HFFc6 (cell line): Measurements from ENCODE around the gene MCM5. TPM values are rescaled to one million over a fixed set of nuclear protein-coding genes. Genes with fewer than 3 reads are reported as not detected.

Experiments
- DNase-seq: peaks from one replicate; pipeline ENCODE4 v3.0.0-alpha.2; 2018
- H3K27ac Mint-ChIP-seq: 2 replicates; pipeline ENCODE4 v1.8.0; 2020; ENCODE audit warnings: mild to moderate bottlenecking, mixed read lengths
- H3K27me3 Mint-ChIP-seq: 2 replicates; pipeline ENCODE4 v1.8.0; 2021; ENCODE audit warnings: mild to moderate bottlenecking, moderate library complexity, mixed read lengths; ENCODE audit not compliant: insufficient read depth
- H3K36me3 Mint-ChIP-seq: 2 replicates; pipeline ENCODE4 v1.8.0; 2021; ENCODE audit warnings: low read depth, mixed read lengths
- H3K4me1 Mint-ChIP-seq: 2 replicates; pipeline ENCODE4 v1.8.0; 2020; ENCODE audit warnings: low read depth, mixed read lengths
- H3K4me3 Mint-ChIP-seq: 2 replicates; pipeline ENCODE4 v1.8.0; 2020; ENCODE audit warnings: mild to moderate bottlenecking, moderate library complexity, mixed read lengths
- H3K9me3 Mint-ChIP-seq: 2 replicates; pipeline ENCODE4 v1.8.0; 2020; ENCODE audit warnings: mild to moderate bottlenecking, mixed read lengths
- CTCF ChIP-seq: fragments of 200-600 bp; sonication (generic); IDR thresholded peaks from 2 replicates; pipeline ENCODE4 v1.5.0; 2021; ENCODE audit warnings: antibody characterized with exemption, mild to moderate bottlenecking
- total RNA-seq, 6 experiments: library from RNA; stranded (reverse); fragmentation: NEBNext Ultra II Directional; extraction: Animal tissue kit (Norgen Biotek cat#: 25700); gene quantifications; 2 replicates in 1 of 6; 3 replicates in 5 of 6; pipeline ENCODE4 v1.2.3, GENCODE V29; 2021

MCM5 gene
- total RNA-seq, 6 experiments from 2014 or later, result 41.1 to 96.3 (median 79.9) TPM

DNA sequence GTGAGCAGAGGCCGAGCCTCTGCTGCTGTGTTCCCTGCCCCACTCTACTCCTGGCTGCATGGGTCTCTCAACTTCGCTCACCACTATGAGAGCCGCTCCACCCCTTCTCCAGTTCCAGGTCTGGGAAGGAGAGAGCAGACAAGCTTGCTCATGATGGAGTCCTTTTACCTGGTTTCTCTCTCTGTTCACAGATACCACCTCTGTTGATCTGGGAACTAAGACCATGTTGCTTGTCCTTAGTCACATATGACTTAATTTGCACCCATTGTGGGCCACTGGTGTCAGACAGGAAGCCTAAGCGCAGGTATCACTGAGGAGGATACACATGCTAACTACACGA lies 26.8 kb downstream of the MCM5 start:
- Mint-ChIP-seq H3K27ac (peak overlapping the region; percentile 56; the same call in 1 of the 2 replicates), H3K9me3 (no peaks in the 10 kb centered on the region), H3K4me3 (no peak overlapping the region)

GRCh38 chr22:35430897-35431322 lies 31.0 kb downstream of the MCM5 start:
- Mint-ChIP-seq H3K27me3 (peaks cover 2% of the 10 kb centered on the region; the same call in 1 of the 2 replicates), H3K4me1 (peaks cover 18% of the 10 kb centered on the region), H3K27ac (peak overlapping the region; percentile 55), H3K36me3 (peaks cover 28% of the 10 kb centered on the region), H3K9me3 (0 out of 2 replicates have a peak, but pooled peaks cover 8% of the 10 kb centered on the region), H3K4me3 (no peak overlapping the region)
- DNase-seq, result peak; percentile 86
- peak; percentile 99 for TF ChIP-seq CTCF

More for the DNA sequence above, 26.8 kb downstream of the MCM5 start:
- no peak for TF ChIP-seq CTCF
- H3K36me3 Mint-ChIP-seq, result peaks cover 6% of the 10 kb centered on the region; the same call in 1 of the 2 replicates
- H3K27me3 Mint-ChIP-seq, result peaks cover 2% of the 10 kb centered on the region
- H3K4me1 Mint-ChIP-seq, result peaks cover 25% of the 10 kb centered on the region
- no peak for DNase-seq

GRCh38 chr22:35431483-35432227 lies 31.7 kb downstream of the MCM5 start:
- H3K9me3 Mint-ChIP-seq, result 0 out of 2 replicates have a peak, but pooled peaks cover 8% of the 10 kb centered on the region
- DNase-seq, result no peak
- peaks cover 28% of the 10 kb centered on the region for H3K36me3 Mint-ChIP-seq
- H3K27ac Mint-ChIP-seq, result no peak overlapping the region
- no peak; the same call in 1 of the 2 replicates for TF ChIP-seq CTCF
- peaks cover 11% of the 10 kb centered on the region for H3K4me1 Mint-ChIP-seq
- H3K4me3 Mint-ChIP-seq, result no peak overlapping the region
- H3K27me3 Mint-ChIP-seq, result peaks cover under 1% of the 10 kb centered on the region; the same call in 1 of the 2 replicates

DNA sequence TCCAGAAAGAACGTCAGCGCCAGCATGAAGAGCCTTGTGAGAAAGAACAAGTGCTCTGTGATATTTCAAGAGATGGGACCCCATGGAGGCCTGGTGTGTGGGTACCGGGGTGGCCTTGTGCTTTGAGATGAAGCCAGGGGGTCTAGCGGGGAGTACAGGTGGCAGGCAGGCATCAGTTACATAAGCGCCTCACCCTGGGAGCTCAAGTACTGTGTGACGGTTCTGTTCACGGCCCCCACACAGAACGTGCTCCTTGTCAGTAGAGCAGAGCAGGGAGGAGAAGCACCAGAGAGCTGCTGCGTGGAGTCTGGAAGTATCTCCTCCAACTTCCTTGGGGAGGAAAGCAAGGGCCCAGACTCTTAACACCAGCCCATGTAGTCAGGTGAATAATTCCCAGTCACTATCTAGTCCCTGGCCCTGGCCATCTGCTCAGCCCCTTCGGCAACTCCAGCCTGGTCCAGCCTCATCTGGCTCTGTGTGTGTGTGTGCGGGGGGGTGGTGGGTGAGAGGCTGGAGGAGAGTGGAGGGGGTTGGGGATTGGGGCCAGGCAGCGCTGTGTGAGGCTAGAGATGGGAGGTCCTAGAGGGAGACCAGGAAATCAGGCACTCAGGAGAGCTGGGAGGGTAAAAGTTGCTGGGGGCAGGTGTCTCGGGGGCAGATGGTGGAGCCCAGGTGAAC lies 32.4 kb downstream of the MCM5 start:
- Mint-ChIP-seq H3K4me3 (no peak overlapping the region), H3K27ac (no peak overlapping the region), H3K27me3 (no peaks in the 10 kb centered on the region), H3K4me1 (peaks cover 5% of the 10 kb centered on the region; the same call in 1 of the 2 replicates), H3K9me3 (0 out of 2 replicates have a peak, but pooled peaks cover 8% of the 10 kb centered on the region), H3K36me3 (peaks cover 28% of the 10 kb centered on the region)
- DNase-seq, result no peak
- no peak for TF ChIP-seq CTCF

GRCh38 chr22:35434061-35434710 lies 34.2 kb downstream of the MCM5 start:
- no peak for DNase-seq
- H3K9me3 Mint-ChIP-seq, result 0 out of 2 replicates have a peak, but pooled peaks cover 8% of the 10 kb centered on the region
- H3K36me3 Mint-ChIP-seq, result peaks cover 38% of the 10 kb centered on the region
- no peaks in the 10 kb centered on the region; the same call in 1 of the 2 replicates for H3K27me3 Mint-ChIP-seq
- peaks cover 5% of the 10 kb centered on the region; the same call in 1 of the 2 replicates for H3K4me1 Mint-ChIP-seq
- no peak for TF ChIP-seq CTCF
- H3K4me3 Mint-ChIP-seq, result no peak overlapping the region
- H3K27ac Mint-ChIP-seq, result no peak overlapping the region
